Prostate gland (tissue), 2 donors: Measurements from ENCODE around the gene ALDH4A1.

Experiments used
- POLR2A ChIP-seq: fragments of 450-650 bp; IDR thresholded peaks from one replicate; pipeline ENCODE4 v1.6.1; 2016; ENCODE audit warnings: antibody characterized with exemption, mild to moderate bottlenecking
- TF ChIP-seq, protein P1 (sequence below), 4 experiments: fragments of 200-600 bp in 2 of 4; fragments of 450-650 bp in 2 of 4; sonication (generic) in 2 of 4; IDR thresholded peaks; 1 replicate in 3 of 4; 2 replicates in 1 of 4; pipeline ENCODE4 v1.5.1; 2016 to 2019; ENCODE audit warnings: antibody characterized with exemption in 4 of 4, mild to moderate bottlenecking in 2 of 4, moderate library complexity in 2 of 4

DNA sequence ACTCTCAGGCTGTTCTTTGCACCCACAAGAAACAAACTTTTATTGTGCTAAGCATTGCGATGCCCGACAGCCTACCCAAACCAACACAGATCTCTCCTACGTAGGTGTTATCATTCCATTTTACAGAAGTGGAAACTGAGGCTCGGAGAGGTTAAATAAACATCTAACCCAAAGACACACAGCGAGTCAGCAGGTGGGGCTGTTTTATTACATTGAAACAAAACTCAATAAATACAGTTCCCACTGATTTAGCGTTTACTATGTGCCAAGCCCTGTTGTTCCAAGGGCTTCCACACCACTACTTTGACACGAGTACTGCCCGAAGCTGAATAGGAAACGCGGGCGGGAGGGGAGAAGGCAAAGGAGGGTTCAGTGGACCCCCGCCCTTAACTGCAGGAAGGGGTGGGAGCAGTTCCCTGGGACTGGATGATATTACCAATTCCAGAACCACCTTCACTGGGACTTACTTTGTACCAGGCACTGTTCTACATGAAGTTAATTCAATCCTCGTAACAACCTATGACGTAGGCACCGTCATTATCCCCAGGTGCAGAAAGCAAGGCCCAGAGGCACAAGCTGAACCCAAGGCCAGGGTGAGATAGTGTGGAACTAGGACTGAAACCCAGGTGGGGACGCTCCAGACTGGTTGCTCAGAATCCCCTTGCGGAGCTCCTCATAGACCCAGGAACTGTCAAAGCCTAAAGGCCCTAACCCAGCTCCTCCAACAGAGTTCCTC lies 19.3 kb upstream of the ALDH4A1 start:
- TF ChIP-seq, protein P1, sequence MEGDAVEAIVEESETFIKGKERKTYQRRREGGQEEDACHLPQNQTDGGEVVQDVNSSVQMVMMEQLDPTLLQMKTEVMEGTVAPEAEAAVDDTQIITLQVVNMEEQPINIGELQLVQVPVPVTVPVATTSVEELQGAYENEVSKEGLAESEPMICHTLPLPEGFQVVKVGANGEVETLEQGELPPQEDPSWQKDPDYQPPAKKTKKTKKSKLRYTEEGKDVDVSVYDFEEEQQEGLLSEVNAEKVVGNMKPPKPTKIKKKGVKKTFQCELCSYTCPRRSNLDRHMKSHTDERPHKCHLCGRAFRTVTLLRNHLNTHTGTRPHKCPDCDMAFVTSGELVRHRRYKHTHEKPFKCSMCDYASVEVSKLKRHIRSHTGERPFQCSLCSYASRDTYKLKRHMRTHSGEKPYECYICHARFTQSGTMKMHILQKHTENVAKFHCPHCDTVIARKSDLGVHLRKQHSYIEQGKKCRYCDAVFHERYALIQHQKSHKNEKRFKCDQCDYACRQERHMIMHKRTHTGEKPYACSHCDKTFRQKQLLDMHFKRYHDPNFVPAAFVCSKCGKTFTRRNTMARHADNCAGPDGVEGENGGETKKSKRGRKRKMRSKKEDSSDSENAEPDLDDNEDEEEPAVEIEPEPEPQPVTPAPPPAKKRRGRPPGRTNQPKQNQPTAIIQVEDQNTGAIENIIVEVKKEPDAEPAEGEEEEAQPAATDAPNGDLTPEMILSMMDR (IDR thresholded peaks at IDR 0.05), result peak in 3 of 4 experiments; percentile 20 to 50 (median 30)
- TF ChIP-seq POLR2A, result no peak
